ENCODE results near the gene PHACTR2.

PHACTR2 gene

DNA sequence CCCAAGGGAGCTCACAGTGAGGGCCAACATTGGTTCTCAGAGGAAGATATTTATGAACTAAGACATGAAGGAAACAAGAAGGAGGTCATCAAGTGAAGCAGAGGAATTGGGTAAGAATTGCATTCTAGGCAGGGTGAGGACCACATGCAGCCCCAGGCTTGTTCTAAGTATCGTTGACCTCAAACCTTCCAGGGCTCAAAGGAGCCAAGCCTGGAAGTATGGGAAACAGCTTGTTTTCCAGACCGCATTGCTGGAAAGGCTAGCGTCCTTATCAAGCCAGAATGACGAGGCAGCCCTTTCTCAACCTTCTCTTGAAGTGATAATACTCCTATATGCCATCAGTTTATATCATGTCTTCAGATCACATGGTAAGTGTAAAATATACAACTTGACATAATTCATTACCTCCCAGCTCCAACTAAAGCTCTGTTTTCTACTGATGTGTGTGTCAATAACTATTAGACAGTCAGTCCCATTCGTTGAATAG is 79.6 kb downstream of the PHACTR2 start:
- H3K4me2 ChIP-seq (ENCODE audit: low read depth, low read length) = no peak overlapping the region

DNA sequence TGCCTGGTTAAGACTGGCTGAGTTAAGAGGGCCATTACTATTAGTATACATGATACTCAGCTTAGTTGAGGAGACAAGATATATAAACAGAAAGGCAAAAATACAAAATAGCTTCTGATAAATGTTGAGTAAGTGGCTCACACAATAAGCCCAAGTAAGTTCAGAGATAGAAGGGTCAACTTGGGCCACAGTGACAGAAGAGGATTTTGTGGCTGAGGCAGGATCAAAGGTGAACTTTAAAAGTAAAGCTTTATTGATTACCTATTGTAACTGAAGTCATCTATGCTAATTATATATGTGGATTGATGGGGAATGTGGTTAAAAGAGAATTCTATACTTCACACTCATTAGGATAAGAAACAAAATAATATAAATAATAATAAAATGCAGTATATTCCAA is 80.8 kb downstream of the PHACTR2 start:
- Histone ChIP-seq H3K4me3 (ENCODE audit: low read length) (no peak overlapping the region), H3F3A (ENCODE audit: insufficient read depth, low read length) (no peaks in the 10 kb centered on the region), H3K79me2 (ENCODE audit: low read length) (no peaks in the 10 kb centered on the region), H4K20me1 (ENCODE audit: insufficient read depth, low read length) (no peaks in the 10 kb centered on the region), H3K36me3 (replicated peaks; ENCODE audit: insufficient read depth, low read length) (no peaks in the 10 kb centered on the region), H3K9me3 (replicated peaks; ENCODE audit: insufficient read depth, low read length) (no peaks in the 10 kb centered on the region), H3K9ac (ENCODE audit: low read length) (no peak overlapping the region), H3K9me2 (replicated peaks; ENCODE audit: insufficient read depth, low read length) (no peaks in the 10 kb centered on the region), H2AFZ (ENCODE audit: low read length) (no peak overlapping the region), H3K4me1 (ENCODE audit: low read length) (no peaks in the 10 kb centered on the region), H3K27me3 (replicated peaks; ENCODE audit: insufficient read depth, low read length) (no peaks in the 10 kb centered on the region), H3K27ac (ENCODE audit: low read length) (no peak overlapping the region), H3K4me2 (ENCODE audit: low read depth, low read length) (no peak overlapping the region)
- no peak for DNase-seq
- TF ChIP-seq EZH2 (optimal IDR thresholded peaks at IDR 0.05; ENCODE audit: low read depth, low read length) (no peak), EZH2phosphoT487 (IDR thresholded peaks at IDR 0.05; ENCODE audit: low read length) (no peak)
- TF ChIP-seq, protein P1, sequence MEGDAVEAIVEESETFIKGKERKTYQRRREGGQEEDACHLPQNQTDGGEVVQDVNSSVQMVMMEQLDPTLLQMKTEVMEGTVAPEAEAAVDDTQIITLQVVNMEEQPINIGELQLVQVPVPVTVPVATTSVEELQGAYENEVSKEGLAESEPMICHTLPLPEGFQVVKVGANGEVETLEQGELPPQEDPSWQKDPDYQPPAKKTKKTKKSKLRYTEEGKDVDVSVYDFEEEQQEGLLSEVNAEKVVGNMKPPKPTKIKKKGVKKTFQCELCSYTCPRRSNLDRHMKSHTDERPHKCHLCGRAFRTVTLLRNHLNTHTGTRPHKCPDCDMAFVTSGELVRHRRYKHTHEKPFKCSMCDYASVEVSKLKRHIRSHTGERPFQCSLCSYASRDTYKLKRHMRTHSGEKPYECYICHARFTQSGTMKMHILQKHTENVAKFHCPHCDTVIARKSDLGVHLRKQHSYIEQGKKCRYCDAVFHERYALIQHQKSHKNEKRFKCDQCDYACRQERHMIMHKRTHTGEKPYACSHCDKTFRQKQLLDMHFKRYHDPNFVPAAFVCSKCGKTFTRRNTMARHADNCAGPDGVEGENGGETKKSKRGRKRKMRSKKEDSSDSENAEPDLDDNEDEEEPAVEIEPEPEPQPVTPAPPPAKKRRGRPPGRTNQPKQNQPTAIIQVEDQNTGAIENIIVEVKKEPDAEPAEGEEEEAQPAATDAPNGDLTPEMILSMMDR (IDR thresholded peaks at IDR 0.05; ENCODE audit: low read length) = no peak

More for the DNA sequence above, 79.6 kb downstream of the PHACTR2 start:
- H3K4me3 ChIP-seq (ENCODE audit: low read length) = no peak overlapping the region
- no peaks in the 10 kb centered on the region for H3K9me2 ChIP-seq (replicated peaks; ENCODE audit: insufficient read depth, low read length)
- TF ChIP-seq EZH2phosphoT487 (IDR thresholded peaks at IDR 0.05; ENCODE audit: low read length) (no peak), EZH2 (optimal IDR thresholded peaks at IDR 0.05; ENCODE audit: low read depth, low read length) (no peak)
- TF ChIP-seq, protein P1 (IDR thresholded peaks at IDR 0.05; ENCODE audit: low read length) = no peak
- H3F3A ChIP-seq (ENCODE audit: insufficient read depth, low read length) = no peaks in the 10 kb centered on the region
- H3K27me3 ChIP-seq (replicated peaks; ENCODE audit: insufficient read depth, low read length) = no peaks in the 10 kb centered on the region
- H4K20me1 ChIP-seq (ENCODE audit: insufficient read depth, low read length) = no peaks in the 10 kb centered on the region
- no peak overlapping the region for H3K27ac ChIP-seq (ENCODE audit: low read length)
- no peaks in the 10 kb centered on the region for H3K9me3 ChIP-seq (replicated peaks; ENCODE audit: insufficient read depth, low read length)
- H2AFZ ChIP-seq (ENCODE audit: low read length) = no peak overlapping the region
- H3K36me3 ChIP-seq (replicated peaks; ENCODE audit: insufficient read depth, low read length) = no peaks in the 10 kb centered on the region
- no peak for DNase-seq
- no peaks in the 10 kb centered on the region for H3K4me1 ChIP-seq (ENCODE audit: low read length)
- no peaks in the 10 kb centered on the region for H3K79me2 ChIP-seq (ENCODE audit: low read length)
- H3K9ac ChIP-seq (ENCODE audit: low read length) = no peak overlapping the region

DNA sequence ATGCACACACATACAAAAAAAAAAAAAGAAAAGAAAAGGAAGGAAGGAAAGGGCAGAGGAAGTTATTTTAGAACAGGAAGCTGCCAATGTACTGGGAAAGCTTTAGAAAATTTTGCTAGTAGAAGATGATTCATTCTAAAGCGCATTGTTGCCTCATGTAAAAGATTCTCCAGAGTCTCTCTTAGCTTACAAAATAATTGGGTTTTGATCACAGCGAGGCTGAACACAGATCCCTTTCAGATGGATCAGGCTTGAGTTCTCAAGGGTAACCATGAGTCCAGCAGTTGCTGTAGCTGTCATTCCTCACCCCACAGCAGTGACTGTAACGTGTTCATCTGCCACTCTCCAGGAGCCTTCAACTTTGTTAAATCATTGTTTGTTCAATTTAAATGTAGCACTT is 81.9 kb downstream of the PHACTR2 start:
- no peak overlapping the region for H3K27ac ChIP-seq (ENCODE audit: low read length)
- H3K4me3 ChIP-seq (ENCODE audit: low read length) = no peak overlapping the region
- no peaks in the 10 kb centered on the region for H3K9me3 ChIP-seq (replicated peaks; ENCODE audit: insufficient read depth, low read length)
- H3K36me3 ChIP-seq (replicated peaks; ENCODE audit: insufficient read depth, low read length) = no peaks in the 10 kb centered on the region
- H2AFZ ChIP-seq (ENCODE audit: low read length) = no peak overlapping the region
- H3K9ac ChIP-seq (ENCODE audit: low read length) = no peak overlapping the region
- H3F3A ChIP-seq (ENCODE audit: insufficient read depth, low read length) = no peaks in the 10 kb centered on the region
- no peak overlapping the region for H3K4me2 ChIP-seq (ENCODE audit: low read depth, low read length)
- no peaks in the 10 kb centered on the region for H3K79me2 ChIP-seq (ENCODE audit: low read length)
- no peak for DNase-seq
- no peaks in the 10 kb centered on the region for H3K27me3 ChIP-seq (replicated peaks; ENCODE audit: insufficient read depth, low read length)
- H3K4me1 ChIP-seq (ENCODE audit: low read length) = no peaks in the 10 kb centered on the region
- no peaks in the 10 kb centered on the region for H4K20me1 ChIP-seq (ENCODE audit: insufficient read depth, low read length)
- TF ChIP-seq EZH2phosphoT487 (IDR thresholded peaks at IDR 0.05; ENCODE audit: low read length) = no peak
- no peak for TF ChIP-seq EZH2 (optimal IDR thresholded peaks at IDR 0.05; ENCODE audit: low read depth, low read length)
- TF ChIP-seq, protein P1 (IDR thresholded peaks at IDR 0.05; ENCODE audit: low read length) = no peak
- no peaks in the 10 kb centered on the region for H3K9me2 ChIP-seq (replicated peaks; ENCODE audit: insufficient read depth, low read length)

Data from MM.1S (cell line).